HepG2 (cell line): ENCODE data around the gene RUNX2. TPM values are rescaled to one million over a fixed set of nuclear protein-coding genes. Genes with fewer than 3 reads are reported as not detected.
A peak's percentile ranks its signal among the peaks of the same experiment; 100 is the strongest.

Experiments used
- ATAC-seq: fragments of 200-7000 bp; cut with Tn5 transposase; 3 replicates; pipeline ENCODE4 v1.9.1; 2020; ENCODE audit warnings: mild to moderate bottlenecking, moderate library complexity
- BruUV-seq: library from RNA; stranded (reverse); fragments of 400-500 nt; replicated peaks from 2 replicates; lab custom pipeline; 2021; lab: Mats Ljungman, UMichigan
- CTCF ChIA-PET: fragments of 300-600 bp; formaldehyde crosslinking; extraction: SDS; loops from one replicate; lab custom pipeline; 2021; ENCODE audit warnings: low total read pairs, inconsistent platforms, low intra/inter-chr PET ratio; lab: Yijun Ruan, JAX
- POLR2A ChIA-PET: fragments of 350-600 bp; sonication (Branson Sonifier 250); formaldehyde crosslinking; loops from one replicate; lab custom pipeline; 2020; ENCODE audit warnings: antibody characterized with exemption, inconsistent platforms; lab: Yijun Ruan, JAX
- DNase-seq: peaks from one replicate; pipeline ENCODE4 v3.0.0-alpha.2; 2015; ENCODE audit warnings: low spot score
- FAIRE-seq: peaks from 3 replicates; lab custom pipeline; 2011; peaks lifted over from hg19 to GRCh38; lab: Jason Lieb, UNC
- H2AFZ ChIP-seq: one replicate; pipeline ENCODE4 v1.6.1; 2011; ENCODE audit warnings: low read length, inconsistent platforms
- H3K27ac ChIP-seq: fragments of 300-600 bp; 3 replicates; pipeline ENCODE4 v1.8.0; 2011; ENCODE audit warnings: mixed run types, mild to moderate bottlenecking, mixed read lengths, low read length, inconsistent platforms; ENCODE audit not compliant: insufficient read depth; ENCODE audit errors: extremely low read length
- H3K27me3 ChIP-seq, 2 experiments: fragments of 200-600 bp in 1 of 2; 2 replicates in 1 of 2; 3 replicates in 1 of 2; pipeline versions ENCODE4 v1.6.0 to v1.8.0; 2011; ENCODE audit warnings: low read length in 2 of 2, mild to moderate bottlenecking in 2 of 2, moderate library complexity in 2 of 2, inconsistent platforms in 1 of 2; ENCODE audit not compliant: insufficient read depth in 2 of 2, control insufficient read depth in 1 of 2
- H3K36me3 ChIP-seq, 2 experiments: fragments of 200-600 bp in 1 of 2; replicated peaks in 1 of 2; 2 replicates in 1 of 2; 3 replicates in 1 of 2; pipeline versions ENCODE4 v1.5.1 to v1.8.0; 2011; ENCODE audit warnings: low read length in 2 of 2, inconsistent platforms in 1 of 2; ENCODE audit not compliant: insufficient read depth in 2 of 2, control insufficient read depth in 1 of 2
- H3K4me1 ChIP-seq: 2 replicates; pipeline ENCODE4 v1.5.1; 2012; ENCODE audit warnings: low read length, inconsistent platforms; ENCODE audit not compliant: insufficient read depth
- H3K4me2 ChIP-seq: 2 replicates; pipeline ENCODE4 v1.6.0; 2011; ENCODE audit warnings: low read depth, low read length, inconsistent platforms
- H3K4me3 ChIP-seq, 3 experiments: fragments of 200-600 bp in 1 of 3; sonication (generic), shearing (Covaris generic) in 1 of 3; replicated peaks in 1 of 3; 2 replicates each; pipeline ENCODE4 v1.5.1; 2011 to 2016; ENCODE audit warnings: low read length in 3 of 3, inconsistent platforms in 2 of 3, low read depth in 2 of 3, mild to moderate bottlenecking in 2 of 3, control low read depth in 1 of 3, mixed read lengths in 1 of 3; ENCODE audit not compliant: insufficient read depth in 1 of 3
- H3K79me2 ChIP-seq: one replicate; pipeline ENCODE4 v1.6.1; 2011; ENCODE audit warnings: low read length, inconsistent platforms; ENCODE audit not compliant: insufficient read depth
- H3K9ac ChIP-seq: 2 replicates; pipeline ENCODE4 v1.6.0; 2011; ENCODE audit warnings: mild to moderate bottlenecking, low read depth, low read length, inconsistent platforms; ENCODE audit not compliant: insufficient read depth
- H3K9me3 ChIP-seq: 2 replicates; pipeline ENCODE4 v1.5.1; 2012; ENCODE audit warnings: mild to moderate bottlenecking, low read length
- H4K20me1 ChIP-seq: 2 replicates; pipeline ENCODE4 v1.6.0; 2011; ENCODE audit warnings: inconsistent platforms, mild to moderate bottlenecking, low read length, moderate library complexity; ENCODE audit not compliant: insufficient read depth
- CREB1 ChIP-seq, 2 experiments: fragments of 450-650 bp in 1 of 2; IDR thresholded peaks; 2 replicates each; pipeline ENCODE4 v1.6.1; 2016 to 2017; ENCODE audit warnings: control low read depth in 1 of 2, mild to moderate bottlenecking in 1 of 2, missing compliant biosample characterization in 1 of 2, missing genetic modification characterization in 1 of 2
- MLXIP ChIP-seq: sonication (generic); formaldehyde crosslinking; IDR thresholded peaks from 2 replicates; pipeline ENCODE4 v1.9.0; 2021; ENCODE audit warnings: missing genetic modification reagents, borderline replicate concordance
- ZFY ChIP-seq: sonication (generic); formaldehyde crosslinking; IDR thresholded peaks from 2 replicates; pipeline ENCODE4 v1.4.0; 2020; ENCODE audit warnings: missing genetic modification reagents
- ZIK1 ChIP-seq: sonication (generic); formaldehyde crosslinking; IDR thresholded peaks from 2 replicates; pipeline ENCODE4 v1.5.0; 2020; ENCODE audit warnings: mild to moderate bottlenecking, low read depth, missing genetic modification reagents, borderline replicate concordance
- ZNF678 ChIP-seq: sonication (generic); formaldehyde crosslinking; IDR thresholded peaks from 2 replicates; pipeline ENCODE4 v1.4.0; 2020; ENCODE audit warnings: mild to moderate bottlenecking, missing genetic modification reagents
- WGBS: methylation state at CpG from one replicate; pipeline ENCODE4 v1.1.6; 2017; ENCODE audit warnings: low lambda C conversion rate; 5-methylcytosine and 5-hydroxymethylcytosine counted together
- in situ Hi-C: cut with HindIII; loops from 2 replicates; pipeline ENCODE4 v1.10.0; 2017; ENCODE audit warnings: low pct_unique_long_range_greater_than_20kb; ENCODE audit not compliant: extremely low pct_ligation_motif_present
- intact Hi-C: fragments of 100-400 bp; cut with micrococcal nuclease; formaldehyde crosslinking; loops from one replicate; pipeline ENCODE4 v1.10.0; 2022; ENCODE audit not compliant: unreplicated experiment
- polyA plus RNA-seq, 8 experiments: library from polyadenylated mRNA; depleted of rRNA in 3 of 8; stranded (reverse) in 7 of 8; unstranded in 1 of 8; fragments of >200 nt; fragmentation: Illumina TruSeq in 4 of 8; extraction: Trizol in 4 of 8; gene quantifications; 2 replicates each; pipeline versions ENCODE4 v1.2.1 to v1.2.3, GENCODE V29; 2011 to 2016; ENCODE audit warnings: low read depth in 4 of 8, missing spikeins in 1 of 8, mixed read lengths in 1 of 8; ENCODE audit not compliant: insufficient read depth in 1 of 8
- total RNA-seq, 5 experiments: library from RNA; depleted of rRNA; stranded (reverse); fragments of >200 nt; fragmentation: Illumina TruSeq; extraction: Trizol; gene quantifications; 2 replicates each; pipeline ENCODE4 v1.2.3, GENCODE V29; 2016; ENCODE audit warnings: low read depth in 1 of 5

The RUNX2 gene
- total and polyA plus RNA-seq, 2 of the 13 experiments (the other 11 are each of a cell fraction or from before 2014, with no cell fraction given), result not detected

GRCh38 chr6:45576648-45577624 is 248.8 kb downstream of the RUNX2 start:
- ATAC-seq (no peak), DNase-seq (no peak), FAIRE-seq (no peak)
- Histone ChIP-seq H3K9ac (no peak overlapping the region), H3K36me3 (no peaks in the 10 kb centered on the region), H2AFZ (no peak overlapping the region), H3K4me3 (no peak overlapping the region), H3K9me3 (no peaks in the 10 kb centered on the region), H3K27ac (no peak overlapping the region), H3K27me3 (no peaks in the 10 kb centered on the region), H3K4me1 (peaks cover 24% of the 10 kb centered on the region), H3K4me2 (no peak overlapping the region), H3K79me2 (no peaks in the 10 kb centered on the region), H4K20me1 (no peaks in the 10 kb centered on the region)
- WGBS, result 55% methylated on average over 14 of the region's 15 CpGs
- in situ Hi-C loops (no loop called here), intact Hi-C loops (no loop called here)
- TF ChIP-seq ZNF678 (CRISPR knock-in tag) (no peak), CREB1 (IDR thresholded peaks at IDR 0.05) (peak; percentile 57), CREB1 (CRISPR knock-in tag; IDR thresholded peaks at IDR 0.05) (no peak), ZFY (CRISPR knock-in tag) (no peak), MLXIP (no peak), ZIK1 (CRISPR knock-in tag) (no peak)
- CTCF ChIA-PET, result no interaction called here
- BruUV-seq, result no TSS peak
- POLR2A ChIA-PET, result no interaction called here
